Breast epithelium (tissue), 3 donors: ENCODE data around the gene CDH18.

Source experiments
- POLR2A ChIP-seq: fragments of 450-650 bp; IDR thresholded peaks from one replicate; pipeline ENCODE4 v1.6.1; 2016; ENCODE audit warnings: antibody characterized with exemption, mild to moderate bottlenecking, moderate library complexity
- POLR2AphosphoS5 ChIP-seq, 3 donors: sonication (generic); formaldehyde crosslinking; IDR thresholded peaks; one replicate each; pipeline ENCODE4 v1.6.1; 2017; ENCODE audit warnings: antibody characterized with exemption in 3 of 3
- TF ChIP-seq, protein P1 (sequence below), 3 donors: fragments of 450-650 bp; IDR thresholded peaks; one replicate each; pipeline ENCODE4 v1.5.1; 2016 to 2017; ENCODE audit warnings: antibody characterized with exemption in 3 of 3, mild to moderate bottlenecking in 3 of 3, moderate library complexity in 3 of 3

- TF ChIP-seq, protein P1, sequence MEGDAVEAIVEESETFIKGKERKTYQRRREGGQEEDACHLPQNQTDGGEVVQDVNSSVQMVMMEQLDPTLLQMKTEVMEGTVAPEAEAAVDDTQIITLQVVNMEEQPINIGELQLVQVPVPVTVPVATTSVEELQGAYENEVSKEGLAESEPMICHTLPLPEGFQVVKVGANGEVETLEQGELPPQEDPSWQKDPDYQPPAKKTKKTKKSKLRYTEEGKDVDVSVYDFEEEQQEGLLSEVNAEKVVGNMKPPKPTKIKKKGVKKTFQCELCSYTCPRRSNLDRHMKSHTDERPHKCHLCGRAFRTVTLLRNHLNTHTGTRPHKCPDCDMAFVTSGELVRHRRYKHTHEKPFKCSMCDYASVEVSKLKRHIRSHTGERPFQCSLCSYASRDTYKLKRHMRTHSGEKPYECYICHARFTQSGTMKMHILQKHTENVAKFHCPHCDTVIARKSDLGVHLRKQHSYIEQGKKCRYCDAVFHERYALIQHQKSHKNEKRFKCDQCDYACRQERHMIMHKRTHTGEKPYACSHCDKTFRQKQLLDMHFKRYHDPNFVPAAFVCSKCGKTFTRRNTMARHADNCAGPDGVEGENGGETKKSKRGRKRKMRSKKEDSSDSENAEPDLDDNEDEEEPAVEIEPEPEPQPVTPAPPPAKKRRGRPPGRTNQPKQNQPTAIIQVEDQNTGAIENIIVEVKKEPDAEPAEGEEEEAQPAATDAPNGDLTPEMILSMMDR (IDR thresholded peaks at IDR 0.05), result no peak
- TF ChIP-seq POLR2AphosphoS5 (IDR thresholded peaks at IDR 0.05) (no peak), POLR2A (no peak)
These were observed 192.8 kb downstream of the CDH18 start for GRCh38 chr5:19795218-19795617.
